Activated CD8-positive, alpha-beta T cell treated with anti-CD3 and anti-CD28 coated beads for 36 hours (primary cell): Measurements from ENCODE around the gene SORCS3. TPM values are rescaled to one million over a fixed set of nuclear protein-coding genes. Genes with fewer than 3 reads are reported as not detected.

Source experiments
- ATAC-seq: fragments of 200-7000 bp; cut with Tn5 transposase; one replicate; pipeline ENCODE4 v1.10.0; 2021; ENCODE audit warnings: mild to moderate bottlenecking, moderate library complexity
- CTCF ChIA-PET: fragments of 350-600 bp; sonication (Branson Sonifier 250); formaldehyde crosslinking; loops from one replicate; lab custom pipeline; 2021; ENCODE audit warnings: antibody characterized with exemption; lab: Charles Lee
- POLR2A ChIA-PET: fragments of 350-600 bp; sonication (Branson Sonifier 250); formaldehyde crosslinking; loops from one replicate; lab custom pipeline; 2021; ENCODE audit warnings: antibody characterized with exemption; lab: Charles Lee
- DNase-seq: peaks from one replicate; pipeline ENCODE4 v3.0.0-alpha.2; 2020
- H3K27ac Mint-ChIP-seq: one replicate; pipeline ENCODE4 v1.8.0; 2021; ENCODE audit warnings: mild to moderate bottlenecking, mixed read lengths
- H3K27me3 Mint-ChIP-seq: one replicate; pipeline ENCODE4 v1.8.0; 2021; ENCODE audit warnings: mixed read lengths
- H3K36me3 Mint-ChIP-seq: one replicate; pipeline ENCODE4 v1.8.0; 2021; ENCODE audit warnings: low read depth, mixed read lengths
- H3K4me1 Mint-ChIP-seq: one replicate; pipeline ENCODE4 v1.8.0; 2021; ENCODE audit warnings: low read depth, mixed read lengths
- H3K4me3 Mint-ChIP-seq: one replicate; pipeline ENCODE4 v1.8.0; 2021; ENCODE audit warnings: mild to moderate bottlenecking, moderate library complexity, mixed read lengths
- H3K9me3 Mint-ChIP-seq: one replicate; pipeline ENCODE4 v1.8.0; 2021; ENCODE audit warnings: mixed read lengths
- CTCF ChIP-seq: fragments of 200-600 bp; IDR thresholded peaks from one replicate; pipeline ENCODE4 v1.8.0; 2022; ENCODE audit warnings: antibody characterized with exemption, mild to moderate bottlenecking
- intact Hi-C: fragments of 100-400 bp; cut with micrococcal nuclease; formaldehyde crosslinking; loops from one replicate; pipeline ENCODE4 v1.10.0; 2022
- total RNA-seq, 2 experiments: library from RNA; stranded (reverse); gene quantifications; one replicate each; pipeline ENCODE4 v1.2.3, GENCODE V29; 2021

Gene SORCS3
- total RNA-seq, 2 experiments from 2014 or later: not detected

- H3K4me1 Mint-ChIP-seq: no peaks in the 10 kb centered on the region
- H3K27ac Mint-ChIP-seq: no peak overlapping the region
- ChIA-PET POLR2A (no interaction called here), CTCF (interaction anchor here (1.2 kb wide), 1 partner anchor 43 kb away, joined by 3 read pairs; no protein-coding TSS in a partner anchor)
- no peak for TF ChIP-seq CTCF
- ATAC-seq (no peak), DNase-seq (no peak)
- intact Hi-C loops: no loop called here
- H3K36me3 Mint-ChIP-seq: no peaks in the 10 kb centered on the region
- H3K9me3 Mint-ChIP-seq: no peaks in the 10 kb centered on the region
- no peak overlapping the region for H3K4me3 Mint-ChIP-seq
- H3K27me3 Mint-ChIP-seq: peaks cover 9% of the 10 kb centered on the region
Observed at GRCh38 chr10:104657036-104657435, 15.9 kb downstream of the SORCS3 start.

GRCh38 chr10:104657457-104657856 lies 16.4 kb downstream of the SORCS3 start:
- ChIA-PET CTCF (interaction anchor here (1.2 kb wide), 1 partner anchor 43 kb away, joined by 3 read pairs; no protein-coding TSS in a partner anchor), POLR2A (no interaction called here)
- DNase-seq (no peak), ATAC-seq (no peak)
- intact Hi-C loops: no loop called here
- Mint-ChIP-seq H3K27ac (no peak overlapping the region), H3K4me1 (no peaks in the 10 kb centered on the region), H3K27me3 (peaks cover 9% of the 10 kb centered on the region), H3K36me3 (no peaks in the 10 kb centered on the region), H3K9me3 (no peaks in the 10 kb centered on the region), H3K4me3 (no peak overlapping the region)
- TF ChIP-seq CTCF: no peak

- H3K4me1 Mint-ChIP-seq: no peaks in the 10 kb centered on the region
- CTCF ChIA-PET: interaction anchor here (1.2 kb wide), 1 partner anchor 44 kb away, joined by 3 read pairs; no protein-coding TSS in a partner anchor
- H3K36me3 Mint-ChIP-seq: no peaks in the 10 kb centered on the region
- no peak for DNase-seq
- H3K27me3 Mint-ChIP-seq: peaks cover 9% of the 10 kb centered on the region
- POLR2A ChIA-PET: no interaction called here
- TF ChIP-seq CTCF: no peak
- H3K9me3 Mint-ChIP-seq: no peaks in the 10 kb centered on the region
- no peak overlapping the region for H3K27ac Mint-ChIP-seq
- no peak for ATAC-seq
- no peak overlapping the region for H3K4me3 Mint-ChIP-seq
- intact Hi-C loops: no loop called here
Observed at GRCh38 chr10:104658067-104658466, 17.0 kb downstream of the SORCS3 start.

GRCh38 chr10:104659809-104660208 lies 18.7 kb downstream of the SORCS3 start:
- Mint-ChIP-seq H3K4me3 (no peak overlapping the region), H3K4me1 (no peaks in the 10 kb centered on the region), H3K9me3 (no peaks in the 10 kb centered on the region), H3K27ac (no peak overlapping the region), H3K36me3 (no peaks in the 10 kb centered on the region), H3K27me3 (peaks cover 12% of the 10 kb centered on the region)
- intact Hi-C loops: no loop called here
- no peak for TF ChIP-seq CTCF
- ChIA-PET POLR2A (no interaction called here), CTCF (no interaction called here)
- ATAC-seq (no peak), DNase-seq (no peak)

DNA sequence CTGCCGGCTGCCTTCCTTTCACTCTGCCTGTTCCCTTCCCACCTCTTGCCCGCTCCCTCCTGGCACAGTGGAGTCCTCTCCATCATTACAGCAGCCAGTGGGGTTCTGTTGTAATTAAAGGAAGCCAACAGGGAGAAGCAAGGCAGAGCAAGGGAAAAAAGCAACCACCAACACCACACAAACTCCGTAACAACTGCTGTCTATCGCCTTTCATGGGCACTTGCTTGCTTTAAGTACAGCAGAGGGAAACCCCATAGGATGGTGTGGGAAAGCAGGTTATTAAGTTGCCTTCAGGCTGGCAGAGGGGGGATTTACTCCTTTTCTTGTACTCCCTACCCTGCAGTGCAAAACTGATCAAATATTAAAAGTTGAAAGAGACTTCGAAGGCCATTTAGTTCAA lies 22.0 kb downstream of the SORCS3 start:
- Mint-ChIP-seq H3K4me1 (no peaks in the 10 kb centered on the region), H3K36me3 (no peaks in the 10 kb centered on the region), H3K9me3 (no peaks in the 10 kb centered on the region), H3K27ac (no peak overlapping the region), H3K27me3 (peaks cover 8% of the 10 kb centered on the region), H3K4me3 (no peak overlapping the region)
- ATAC-seq (no peak), DNase-seq (no peak)
- no peak for TF ChIP-seq CTCF
- POLR2A ChIA-PET: no interaction called here
- intact Hi-C loops: no loop called here
- CTCF ChIA-PET: no interaction called here
